SHP77 treated with DMSO at 0.1 percent for 48 hours (cell line): ENCODE results near the gene SDK1.

Experiments
- DNase-seq: peaks from one replicate; lab custom pipeline; 2025; lab: John Stamatoyannopoulos, UW

SDK1 gene

DNA sequence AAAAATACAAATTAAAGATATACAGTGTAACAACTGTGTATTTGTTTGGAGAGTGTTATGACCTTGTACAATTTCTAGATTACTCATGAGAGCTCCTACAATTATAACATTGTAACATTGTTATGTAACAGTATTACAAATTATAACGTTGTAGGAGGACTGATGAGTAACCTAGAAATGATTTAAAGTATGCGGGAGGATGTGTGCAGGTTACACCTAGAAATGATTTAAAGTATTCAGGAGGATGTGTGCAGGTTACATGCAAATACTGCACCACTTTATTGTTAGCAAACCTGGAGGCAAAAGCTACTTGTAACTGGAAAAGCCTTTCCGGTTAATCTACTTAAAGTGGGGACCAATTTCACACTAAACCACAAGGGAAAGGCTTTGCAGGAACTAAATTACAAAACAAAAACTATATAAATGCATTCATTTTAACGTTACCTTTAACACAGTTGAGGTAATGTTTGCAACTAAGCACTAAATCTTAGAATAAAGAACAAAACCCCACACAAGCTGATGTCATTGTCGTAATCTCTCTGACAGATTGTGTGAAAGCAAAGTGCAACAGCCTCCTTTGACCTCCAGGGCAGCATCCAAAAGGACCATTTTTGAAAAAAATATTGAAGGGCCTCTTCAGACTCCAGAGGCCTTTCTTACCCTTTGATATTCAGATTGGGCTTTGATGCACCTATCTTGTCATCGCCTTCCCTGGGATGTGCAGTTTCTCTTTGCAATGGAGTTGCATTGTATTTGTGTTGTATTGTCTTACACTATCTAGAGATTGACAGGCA lies 858.9 kb downstream of the SDK1 start:
- DNase-seq, result no peak

DNA sequence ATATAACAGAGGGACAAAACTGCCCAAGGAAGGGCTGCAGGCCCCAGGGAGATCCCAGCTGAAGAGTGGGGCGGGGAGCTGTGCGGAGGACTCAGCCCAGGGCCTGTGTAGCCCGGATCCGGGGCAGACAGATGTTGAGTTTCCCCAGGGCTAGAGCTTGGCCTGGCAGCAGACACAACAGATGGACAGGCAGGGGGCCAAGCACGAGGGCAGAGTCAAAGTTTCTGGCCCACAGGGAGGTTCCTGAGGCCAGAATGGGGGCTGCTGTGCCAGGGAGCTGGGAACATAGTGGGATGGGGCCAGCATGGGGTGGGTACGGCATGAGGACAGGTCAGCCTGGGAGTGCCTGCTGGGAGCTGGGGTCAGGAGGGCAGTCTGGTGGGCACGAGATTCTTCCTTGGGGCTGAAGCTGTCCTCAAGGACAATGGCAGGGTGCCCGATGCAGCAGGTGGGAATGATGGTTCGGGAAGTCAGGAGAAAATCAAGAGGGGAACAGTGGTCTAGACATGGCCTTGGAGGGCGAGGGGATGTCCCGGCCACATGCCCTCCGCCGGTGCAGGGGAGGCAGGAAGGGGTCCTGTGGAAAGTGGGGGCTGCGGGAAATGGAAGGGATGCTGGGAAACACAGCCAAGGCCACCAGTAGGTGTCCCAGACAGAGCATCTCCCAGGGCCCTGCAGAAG lies 862.0 kb downstream of the SDK1 start:
- DNase-seq, result no peak

DNA sequence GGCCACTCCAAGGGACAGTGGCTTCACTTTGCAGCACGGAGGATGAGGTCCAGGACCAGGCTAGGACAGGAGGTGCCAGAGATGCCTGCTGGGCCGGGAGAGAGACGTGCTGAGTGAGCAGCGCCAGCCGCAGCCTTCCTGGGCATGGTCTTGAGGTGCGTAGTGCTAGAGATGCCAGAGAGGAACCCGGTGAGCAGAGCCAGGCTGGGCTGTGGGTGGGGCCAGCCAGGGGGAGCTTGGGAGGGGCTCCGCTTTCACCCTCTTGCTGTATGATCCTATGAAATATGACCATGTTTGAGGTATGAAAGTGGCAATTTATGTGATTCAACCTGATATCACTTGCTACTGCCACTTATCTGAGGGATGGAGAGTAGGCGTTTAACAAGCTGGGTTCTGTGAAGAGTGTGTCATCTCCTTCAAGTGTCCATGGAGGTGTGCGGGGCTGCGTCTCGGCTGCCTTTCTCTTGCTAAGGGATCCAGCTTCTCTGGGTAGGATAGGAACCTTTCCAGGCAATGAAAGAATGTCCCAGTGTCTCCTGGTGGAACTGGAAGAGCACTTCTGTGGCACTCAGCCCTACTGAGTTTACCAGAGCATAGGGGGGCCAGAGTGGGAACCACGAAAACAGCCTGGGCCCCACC lies 862.6 kb downstream of the SDK1 start:
- DNase-seq, result no peak

DNA sequence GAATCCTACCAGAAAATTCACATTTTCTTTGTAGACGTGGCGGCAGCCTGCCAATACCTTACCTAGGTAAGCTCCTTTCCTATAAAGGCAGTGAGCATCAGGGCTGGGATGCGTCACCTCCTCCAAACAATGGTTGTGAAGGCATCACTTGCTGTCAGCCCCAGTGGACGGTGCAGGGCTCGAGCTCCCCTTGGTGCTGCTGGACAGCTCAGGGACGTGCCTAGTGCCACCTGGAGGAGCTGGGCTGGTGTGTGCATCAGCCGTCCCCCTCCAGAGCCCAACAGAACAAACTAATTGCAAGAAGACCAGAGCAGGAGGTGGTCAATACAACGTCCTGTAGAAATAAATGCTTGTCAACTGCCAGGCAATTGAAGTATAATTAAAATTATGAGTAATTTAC lies 863.5 kb downstream of the SDK1 start:
- no peak for DNase-seq

DNA sequence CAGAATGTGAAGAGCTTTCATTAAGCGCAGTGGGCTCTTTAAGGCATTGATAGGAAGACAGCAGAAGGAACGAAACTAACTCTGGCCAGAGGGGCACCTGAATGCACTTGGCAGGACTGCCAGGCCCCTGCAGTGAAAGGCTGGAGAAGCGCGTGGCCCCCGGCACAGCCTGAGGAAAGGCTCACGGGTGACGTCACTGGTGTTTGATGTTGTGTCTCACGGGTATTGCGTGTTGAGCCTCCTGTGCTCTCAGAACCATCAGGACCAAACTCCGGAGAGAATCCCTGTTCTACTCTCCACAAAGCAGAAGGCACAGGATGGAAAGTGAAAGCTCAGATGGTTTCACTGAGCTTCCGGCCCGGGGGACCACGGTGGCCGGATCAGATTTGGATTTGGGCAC lies 865.3 kb downstream of the SDK1 start:
- no peak for DNase-seq

DNA sequence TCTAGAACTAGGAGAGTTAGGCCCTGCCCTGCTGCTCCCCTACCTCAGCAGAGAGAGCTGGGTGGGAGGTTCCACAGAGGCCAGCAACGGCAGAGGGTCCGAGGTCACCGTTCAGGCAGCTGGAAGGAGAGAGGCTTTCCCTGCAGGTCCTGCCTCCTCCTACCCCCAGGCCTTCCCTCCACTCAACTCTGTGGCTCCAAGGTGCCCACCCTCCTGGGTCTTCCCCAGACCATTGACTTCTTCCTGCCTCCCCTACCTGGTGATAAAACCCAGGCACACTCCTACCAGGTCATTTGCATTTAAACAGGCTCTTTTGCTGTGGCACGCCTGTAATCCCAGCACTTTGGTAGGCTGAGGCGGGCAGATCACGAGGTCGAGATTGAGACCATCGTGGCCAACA lies 865.8 kb downstream of the SDK1 start:
- no peak for DNase-seq

DNA sequence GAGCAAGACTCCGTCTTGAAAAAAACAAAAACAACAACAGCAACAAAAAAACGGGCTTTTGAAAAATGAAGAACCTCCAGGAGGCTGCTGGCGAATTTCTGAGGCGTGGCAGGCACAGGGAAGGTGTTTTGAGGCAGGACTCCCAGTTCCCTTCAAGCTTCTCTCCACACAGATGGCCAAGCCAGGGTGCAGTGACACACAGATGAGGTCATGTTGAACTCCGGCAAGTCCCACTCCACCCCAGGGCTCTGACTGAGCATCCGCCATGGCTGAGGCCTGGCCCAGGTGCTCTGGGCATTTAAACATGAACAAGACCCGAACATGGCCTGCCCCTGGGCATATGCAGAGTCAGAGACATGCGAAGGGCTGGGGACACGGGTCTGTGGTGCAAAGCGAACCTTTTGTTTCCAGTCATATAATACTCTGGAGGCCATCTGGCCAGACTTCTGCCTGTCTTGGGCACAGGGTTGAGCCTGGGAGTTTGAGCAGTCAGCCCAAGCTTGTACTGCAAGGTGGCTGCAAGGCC lies 866.4 kb downstream of the SDK1 start:
- no peak for DNase-seq

DNA sequence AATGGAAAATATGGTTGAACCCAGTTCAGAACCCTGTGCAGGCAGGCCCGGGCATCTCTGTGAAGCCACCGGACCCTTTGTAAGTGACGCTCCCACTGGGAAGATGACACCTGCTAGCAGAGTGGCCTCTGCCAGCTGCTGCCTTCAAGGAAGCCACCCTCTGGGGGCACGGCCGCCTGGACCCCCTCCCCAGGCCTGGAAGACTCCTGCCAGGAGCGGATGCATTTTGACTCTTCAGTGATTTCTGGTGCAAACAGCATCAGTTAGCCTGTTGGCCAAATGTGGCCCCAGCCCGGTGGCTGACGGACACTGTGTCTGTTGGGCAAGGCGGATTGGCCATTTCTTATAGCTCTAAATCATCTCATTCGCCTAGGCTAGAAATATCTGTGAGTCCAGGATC lies 867.0 kb downstream of the SDK1 start:
- no peak for DNase-seq

DNA sequence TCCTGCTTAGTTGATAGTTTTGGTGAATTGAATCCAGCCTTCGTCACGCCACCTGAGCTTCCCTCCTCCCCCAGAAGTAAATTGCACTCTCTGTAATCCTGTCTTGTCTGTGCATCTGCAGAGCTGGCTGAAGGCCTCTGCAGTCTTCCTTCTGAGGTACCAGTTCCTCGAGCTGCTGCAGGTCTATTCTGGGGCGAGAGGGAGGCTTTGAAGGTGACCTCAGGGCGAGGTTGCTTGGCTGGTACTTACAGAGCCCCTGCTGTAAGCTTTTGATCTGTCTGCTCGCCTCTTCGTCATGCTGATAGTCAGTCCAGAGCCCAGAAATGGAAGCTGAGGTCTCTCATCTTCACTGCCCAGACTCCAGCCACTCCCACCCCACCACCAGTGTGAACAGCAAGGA lies 867.5 kb downstream of the SDK1 start:
- DNase-seq, result no peak

DNA sequence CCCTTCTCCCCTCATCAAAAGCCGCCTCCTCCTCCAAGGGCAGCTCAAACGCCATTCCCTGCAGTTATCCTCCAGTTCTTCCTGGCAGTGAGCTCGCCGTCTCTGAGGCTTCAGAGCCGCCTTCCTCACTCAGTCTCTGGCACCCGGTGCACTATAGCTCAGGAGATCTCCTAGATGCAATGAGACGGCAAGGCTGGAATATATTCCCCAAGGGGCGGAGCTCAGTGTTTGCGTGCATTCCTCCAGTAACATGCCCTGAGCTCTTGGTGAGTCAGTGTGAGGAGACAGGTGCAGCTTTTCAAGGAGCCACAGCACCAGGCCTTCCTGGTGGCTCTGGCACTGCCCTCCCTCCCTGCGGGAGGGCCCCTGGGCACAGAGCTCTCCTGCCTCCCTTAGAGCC lies 868.4 kb downstream of the SDK1 start:
- no peak for DNase-seq

DNA sequence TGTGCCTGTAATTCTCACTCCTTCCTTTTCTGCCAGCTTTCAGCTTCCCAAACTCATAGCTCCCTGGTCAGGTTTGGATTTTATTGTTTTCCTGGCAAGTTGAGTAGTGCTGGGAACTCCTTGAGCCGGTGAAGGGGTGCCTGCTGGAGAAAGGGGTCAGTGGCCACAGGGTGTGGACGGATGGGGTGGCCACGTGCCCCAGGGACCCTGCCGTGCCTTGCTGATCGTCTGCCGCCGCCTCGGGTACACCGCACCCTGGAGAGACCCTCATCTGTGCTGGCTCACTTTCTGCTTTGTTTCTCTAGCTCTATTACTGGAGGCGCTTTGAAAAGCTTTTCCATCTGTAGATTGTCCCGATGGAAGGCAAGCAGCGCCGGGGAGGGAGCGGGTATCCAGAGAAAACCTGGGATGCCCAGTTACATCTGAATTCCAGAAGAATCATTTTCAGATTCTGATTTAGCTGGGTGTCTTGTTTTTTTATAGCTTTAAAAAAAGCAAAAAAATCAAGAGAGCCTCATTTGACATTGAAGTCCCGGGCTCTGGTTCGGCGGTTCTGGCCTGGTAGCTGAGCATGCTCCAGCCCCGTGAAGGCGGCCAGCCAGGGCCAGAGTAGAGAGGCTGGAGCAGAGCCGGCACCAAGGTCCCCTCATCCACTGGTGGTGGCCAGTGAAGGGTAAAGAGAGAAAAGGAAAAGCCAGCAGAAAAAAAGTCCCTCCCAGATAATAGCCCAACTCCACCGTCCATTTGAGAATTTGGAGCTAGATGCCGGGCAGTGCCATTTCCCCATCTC lies 870.1 kb downstream of the SDK1 start:
- no peak for DNase-seq

DNA sequence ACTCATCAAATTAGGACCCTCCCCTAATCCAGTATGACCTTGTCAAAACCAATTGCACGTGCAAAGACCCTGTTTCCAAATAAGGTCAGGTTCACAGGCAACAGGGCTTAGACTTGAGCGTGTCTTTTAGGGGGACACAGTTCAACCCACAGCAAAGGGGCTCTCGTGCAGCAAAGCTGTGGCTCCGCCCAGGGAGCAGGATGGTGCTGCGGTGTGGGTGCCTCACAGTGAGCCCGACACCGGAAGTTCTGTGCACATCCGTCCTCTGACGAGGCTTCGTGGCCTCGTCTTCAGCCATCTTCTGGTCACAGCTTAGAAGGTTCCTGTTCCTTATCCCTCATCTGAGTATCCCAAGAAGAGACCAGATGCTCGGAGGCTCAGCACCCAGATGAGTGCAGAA lies 871.8 kb downstream of the SDK1 start:
- DNase-seq, result no peak

DNA sequence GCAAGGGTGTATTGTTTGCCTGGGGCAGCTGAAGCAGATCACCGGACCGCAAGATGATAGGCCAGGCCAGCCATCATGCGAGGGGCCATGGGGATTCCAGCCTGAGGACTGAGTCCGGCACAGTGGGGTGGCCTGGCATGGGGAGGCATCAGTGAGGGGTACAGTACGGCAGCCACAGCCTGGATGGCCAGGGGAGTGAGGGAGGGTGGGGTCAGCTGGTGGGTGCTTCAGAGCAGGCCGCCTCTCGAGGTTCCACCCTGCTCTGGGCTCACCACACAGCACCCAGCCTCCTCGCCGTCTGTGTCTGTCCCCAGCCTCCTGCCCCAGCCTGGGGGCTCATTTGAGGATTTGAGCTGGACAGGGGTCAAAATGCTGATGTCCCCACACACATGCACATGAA lies 872.6 kb downstream of the SDK1 start:
- no peak for DNase-seq

DNA sequence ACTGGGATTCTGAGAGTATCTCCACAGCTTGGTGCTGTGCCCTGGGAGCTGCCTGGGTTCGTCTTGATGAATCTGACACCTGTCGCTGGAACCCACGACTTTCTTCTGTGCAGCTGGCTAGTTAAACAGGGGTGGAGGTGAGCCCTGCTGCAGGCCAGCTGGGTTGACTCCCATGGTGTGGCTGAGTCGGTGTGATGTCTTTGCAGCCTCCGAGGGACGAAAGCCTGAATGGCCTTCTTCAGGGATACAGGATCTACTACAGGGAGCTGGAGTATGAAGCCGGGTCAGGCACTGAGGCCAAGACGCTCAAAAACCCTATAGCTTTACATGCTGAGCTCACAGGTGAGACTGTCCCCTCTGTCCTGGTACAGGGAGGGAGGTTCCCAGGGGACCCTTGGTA lies 873.0 kb downstream of the SDK1 start:
- DNase-seq, result no peak

DNA sequence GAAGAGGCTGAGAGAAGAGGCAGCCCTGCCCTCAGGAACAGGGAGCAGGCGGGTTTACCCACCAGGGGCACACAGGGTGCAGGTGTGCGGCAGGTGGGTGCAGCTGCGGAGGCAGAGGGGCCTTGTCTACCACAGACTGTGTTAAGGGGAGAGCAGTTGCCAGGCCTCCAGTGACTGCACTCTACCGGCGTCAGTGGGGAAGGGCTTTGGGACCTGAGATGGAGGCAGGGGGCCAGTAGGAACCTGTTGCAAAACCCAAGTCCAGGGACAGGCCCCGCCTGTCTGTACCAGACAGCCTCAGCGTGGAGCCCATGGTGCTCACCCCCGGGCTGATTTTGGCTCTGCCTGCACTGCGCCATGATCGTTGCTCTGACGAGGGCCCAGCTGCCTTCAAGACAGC lies 873.4 kb downstream of the SDK1 start:
- DNase-seq, result no peak

DNA sequence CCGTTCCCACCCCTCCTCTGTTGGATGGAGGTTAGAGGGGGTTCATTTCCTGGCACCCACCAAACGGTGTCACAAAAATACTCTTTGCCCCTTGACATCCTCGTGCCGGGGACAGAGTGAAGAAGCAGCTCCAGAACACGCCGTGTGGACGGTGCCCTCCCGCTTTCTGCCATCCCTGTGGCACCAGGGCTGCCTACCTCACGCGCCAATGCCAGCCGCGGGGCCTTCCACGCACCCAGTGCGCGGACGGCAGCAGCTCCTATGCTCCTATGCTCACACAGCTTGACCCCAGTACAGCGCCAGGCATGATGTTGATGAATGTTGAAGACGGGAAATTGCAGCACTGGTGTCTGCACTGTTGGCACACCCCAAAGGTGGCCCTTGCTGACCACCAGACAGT lies 873.8 kb downstream of the SDK1 start:
- no peak for DNase-seq

DNA sequence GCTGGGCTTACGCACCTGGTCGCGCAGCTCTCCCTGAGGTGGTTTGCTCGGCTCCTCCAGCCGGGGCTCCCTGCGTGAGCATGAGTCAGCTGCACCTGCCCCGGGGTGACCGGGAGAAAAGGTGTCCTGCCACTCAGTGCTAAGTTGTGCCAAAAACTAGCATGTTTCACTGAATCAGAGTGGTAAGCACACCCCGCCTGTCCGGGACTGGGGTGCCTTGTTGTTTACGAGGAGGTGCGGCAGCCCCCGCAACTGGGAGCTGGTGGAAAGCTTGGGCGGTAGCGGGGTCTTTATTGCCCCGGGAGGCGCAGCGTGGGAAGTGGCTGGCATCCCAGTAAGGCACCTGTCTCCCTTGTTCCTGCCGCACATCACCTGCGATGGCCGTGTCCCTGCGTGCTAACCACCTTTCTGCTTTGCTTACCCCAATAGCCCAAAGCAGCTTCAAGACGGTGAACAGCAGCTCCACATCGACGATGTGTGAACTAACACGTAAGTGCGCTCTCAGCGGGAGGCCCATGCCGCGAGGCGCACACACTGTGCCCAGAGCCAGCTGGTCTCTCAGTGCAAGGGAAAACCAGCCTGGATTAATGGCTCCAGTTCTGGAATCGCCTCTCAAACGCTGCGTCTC lies 874.4 kb downstream of the SDK1 start:
- no peak for DNase-seq

DNA sequence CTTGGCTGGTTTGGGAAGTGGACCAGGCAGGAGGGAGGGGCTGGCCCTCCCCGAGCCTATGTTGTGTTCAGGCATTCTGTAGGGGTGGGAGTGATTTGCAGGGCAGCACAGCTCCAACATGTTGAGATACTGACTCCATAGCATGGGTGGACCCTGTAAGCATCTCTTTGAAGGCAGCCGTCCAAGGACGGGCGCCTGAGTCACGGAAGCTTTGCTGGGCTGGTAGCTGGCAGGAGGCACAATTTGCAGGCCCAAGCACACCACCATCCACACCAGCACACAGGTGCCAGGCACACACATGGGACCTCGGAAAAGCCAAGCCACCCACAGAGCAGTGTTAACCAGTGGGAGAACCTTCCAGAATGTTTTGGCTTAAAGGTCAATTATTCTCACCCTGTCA lies 875.9 kb downstream of the SDK1 start:
- DNase-seq, result no peak

DNA sequence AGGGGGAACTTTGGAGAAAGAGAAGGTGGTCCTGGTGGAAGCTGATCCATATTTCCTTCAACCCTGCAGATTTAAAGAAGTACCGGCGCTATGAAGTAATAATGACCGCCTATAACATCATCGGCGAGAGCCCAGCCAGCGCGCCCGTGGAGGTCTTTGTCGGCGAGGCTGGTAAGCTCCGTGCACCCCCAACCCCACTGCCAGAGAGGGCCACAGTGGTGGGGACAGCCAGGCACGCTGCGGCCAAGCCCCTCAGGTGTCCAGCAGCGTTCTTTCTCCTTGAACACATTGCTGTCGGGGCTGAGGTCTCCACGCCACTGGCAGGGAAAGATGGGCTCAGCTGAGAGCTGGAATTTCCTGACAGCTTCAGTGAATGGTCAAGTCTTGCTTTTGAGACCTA lies 877.4 kb downstream of the SDK1 start:
- DNase-seq, result no peak

DNA sequence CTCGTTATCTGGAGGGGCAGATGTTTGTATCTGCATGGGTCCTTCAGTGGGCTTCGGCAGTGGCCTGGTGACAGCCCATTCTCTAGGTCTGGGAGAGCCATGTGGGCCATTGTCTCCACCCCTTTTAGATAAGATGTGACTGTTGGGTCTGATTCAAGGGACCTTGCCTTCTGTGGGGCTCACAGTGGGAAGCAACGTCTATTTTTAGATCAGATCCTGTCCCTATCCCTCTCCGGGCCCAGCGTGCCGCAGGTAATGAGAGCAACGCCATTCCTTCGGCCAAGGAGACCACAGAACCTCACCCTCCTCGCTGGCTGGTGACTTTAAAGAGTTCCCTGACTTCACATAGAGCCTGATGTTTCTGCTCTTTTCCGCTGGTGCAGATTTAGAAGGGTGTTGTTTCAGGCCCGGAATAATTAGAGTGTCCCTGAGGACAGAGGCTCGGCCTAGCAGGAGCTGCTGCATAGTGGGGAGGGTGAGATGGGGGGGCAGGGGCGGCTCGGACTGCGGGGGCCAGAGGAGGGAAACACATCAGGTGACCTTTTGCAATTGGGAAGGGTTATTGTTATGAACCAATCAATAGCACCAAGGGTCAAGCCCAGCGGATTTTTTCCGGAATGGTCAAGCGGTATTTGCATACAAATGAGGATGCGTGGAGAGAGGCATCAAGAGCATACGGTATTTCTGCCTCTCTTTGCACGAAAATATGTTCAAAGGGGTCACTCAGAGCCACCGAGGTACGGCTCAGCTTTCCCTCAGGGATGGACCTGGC lies 878.0 kb downstream of the SDK1 start:
- no peak for DNase-seq
